ENCODE measurements around the gene EPHB2. TPM values are rescaled to one million over a fixed set of nuclear protein-coding genes. Genes with fewer than 3 reads are reported as not detected.
A peak's percentile ranks its signal among the peaks of the same experiment; 100 is the strongest.

Gene EPHB2
- total RNA-seq, 2 donors from 2014 or later: 34.0 to 50.7 TPM

DNA sequence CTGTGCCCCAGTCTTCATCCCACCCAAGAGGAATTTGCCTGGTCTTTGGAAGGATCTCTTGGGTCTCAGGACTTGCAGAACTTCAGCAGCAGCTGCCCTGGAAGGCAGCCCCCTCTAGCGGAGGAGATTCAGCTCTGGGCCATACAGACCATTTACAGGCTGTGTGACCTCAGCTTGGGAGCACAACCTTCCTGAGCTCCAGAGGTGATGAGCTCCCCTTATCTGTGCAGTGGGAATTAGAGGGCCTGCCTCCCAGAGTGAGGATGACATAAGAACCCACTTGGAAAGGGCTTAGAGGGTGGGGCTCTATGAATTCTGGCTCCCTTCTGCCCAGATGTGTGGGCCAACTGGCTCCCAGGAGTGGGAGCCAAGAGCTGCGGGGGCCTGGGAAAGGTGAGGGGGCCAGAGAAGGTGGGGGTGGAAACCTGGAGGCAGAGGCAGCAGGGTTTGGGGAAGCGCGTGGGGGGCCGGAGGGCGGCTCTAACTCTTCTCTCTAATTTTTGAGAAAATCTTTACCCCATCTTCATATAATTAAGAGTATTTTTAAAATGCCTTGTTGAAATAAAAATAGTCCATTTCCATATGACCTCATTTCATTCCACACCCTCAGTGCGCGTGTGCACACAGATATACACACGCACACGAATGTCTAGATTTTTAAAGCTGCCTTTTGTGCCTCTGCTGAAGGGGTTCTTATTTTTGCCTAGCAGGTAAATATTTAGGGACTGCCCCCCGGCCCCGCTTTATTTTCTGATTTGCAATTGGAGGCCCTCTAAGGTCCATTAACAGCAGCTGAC lies 21.5 kb downstream of the EPHB2 start:
- H3K36me3 ChIP-seq (ENCODE audit: control insufficient read depth, insufficient read depth, low read length): no peaks in the 10 kb centered on the region
- peak; percentile 81 for DNase-seq
- Mint-ChIP-seq H3K27me3 (ENCODE audit: insufficient read depth) (no peaks in the 10 kb centered on the region), H3K9me3 (no peaks in the 10 kb centered on the region), H3K27ac (no peak overlapping the region), H3K36me3 (ENCODE audit: low read depth) (no peaks in the 10 kb centered on the region), H3K4me1 (peaks cover 6% of the 10 kb centered on the region), H3K4me3 (no peak overlapping the region)
- no peaks in the 10 kb centered on the region for H3K9me3 ChIP-seq (ENCODE audit: control insufficient read depth, low read length)
- no peaks in the 10 kb centered on the region for H3K27me3 ChIP-seq (ENCODE audit: control insufficient read depth, insufficient read depth, low read length, poor library complexity, severe bottlenecking)
- peaks cover 5% of the 10 kb centered on the region for H3K4me1 ChIP-seq (ENCODE audit: control insufficient read depth, insufficient read depth, low read length)
- peak; percentile 77 for TF ChIP-seq CTCF (conservative IDR thresholded peaks at IDR 0.05)
- H3K9ac ChIP-seq (ENCODE audit: extremely low read depth, low read length, poor library complexity, severe bottlenecking): no peak overlapping the region
- H3K4me3 ChIP-seq (ENCODE audit: low read length): no peak overlapping the region
- 92 to 98% methylated on average over 6 to 8 of the region's 12 CpGs for WGBS, 2 experiments (ENCODE audit: insufficient coverage in 1 of 2, insufficient read length in 1 of 2)
- no peak overlapping the region for H3K27ac ChIP-seq (ENCODE audit: low read depth, low read length)

- peaks cover 20% of the 10 kb centered on the region for H3K4me1 Mint-ChIP-seq
- Histone ChIP-seq H3K36me3 (ENCODE audit: control insufficient read depth, insufficient read depth, low read length) (no peaks in the 10 kb centered on the region), H3K9ac (ENCODE audit: extremely low read depth, low read length, poor library complexity, severe bottlenecking) (no peak overlapping the region), H3K27me3 (ENCODE audit: control insufficient read depth, insufficient read depth, low read length, poor library complexity, severe bottlenecking) (no peaks in the 10 kb centered on the region), H3K27ac (ENCODE audit: low read depth, low read length) (no peak overlapping the region), H3K4me3 (ENCODE audit: low read length) (no peak overlapping the region), H3K4me1 (ENCODE audit: control insufficient read depth, insufficient read depth, low read length) (peaks cover 5% of the 10 kb centered on the region), H3K9me3 (ENCODE audit: control insufficient read depth, low read length) (no peaks in the 10 kb centered on the region)
- DNase-seq: no peak
- no peaks in the 10 kb centered on the region for H3K9me3 Mint-ChIP-seq
- H3K27me3 Mint-ChIP-seq (ENCODE audit: insufficient read depth): no peaks in the 10 kb centered on the region
- no peaks in the 10 kb centered on the region for H3K36me3 Mint-ChIP-seq (ENCODE audit: low read depth)
- H3K27ac Mint-ChIP-seq: no peak overlapping the region
- WGBS, 2 experiments (ENCODE audit: insufficient coverage in 1 of 2, insufficient read length in 1 of 2): 93 to 94% methylated on average over 8 of the region's 8 CpGs
- no peak overlapping the region for H3K4me3 Mint-ChIP-seq
- no peak for TF ChIP-seq CTCF (conservative IDR thresholded peaks at IDR 0.05)
Measured at GRCh38 chr1:22733643-22734042, 23.0 kb downstream of the EPHB2 start.

DNA sequence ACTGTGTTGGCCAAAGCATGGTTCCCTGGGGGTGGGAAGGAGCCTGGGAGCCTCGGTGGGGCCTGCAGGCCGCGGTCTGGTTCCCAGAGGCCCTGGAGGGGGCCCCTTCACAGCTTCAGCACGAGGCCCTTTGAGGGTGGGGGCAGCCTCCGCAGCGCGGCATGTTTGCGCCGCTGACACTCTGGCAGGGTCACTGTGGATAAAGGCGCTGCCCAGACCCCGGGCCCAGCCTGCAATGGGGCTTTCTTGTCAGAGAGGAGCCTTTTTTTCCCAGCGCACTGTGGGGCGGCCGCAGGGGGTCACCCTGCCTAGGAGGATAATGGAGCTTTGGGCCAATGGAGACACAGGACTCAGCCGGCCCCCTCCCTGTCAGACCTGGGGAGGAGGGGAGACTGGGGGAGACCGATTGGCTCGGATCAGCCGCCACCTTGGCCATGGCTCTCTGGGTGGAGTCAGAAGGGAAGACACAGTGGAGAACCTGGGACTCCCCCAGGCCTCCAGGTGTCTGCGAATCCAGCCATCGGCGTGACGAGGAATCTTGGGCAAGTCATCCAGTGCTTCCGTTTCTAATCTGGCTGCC lies 26.0 kb downstream of the EPHB2 start:
- no peak overlapping the region for H3K9ac ChIP-seq (ENCODE audit: extremely low read depth, low read length, poor library complexity, severe bottlenecking)
- no peaks in the 10 kb centered on the region for H3K27me3 ChIP-seq (ENCODE audit: control insufficient read depth, insufficient read depth, low read length, poor library complexity, severe bottlenecking)
- TF ChIP-seq CTCF (conservative IDR thresholded peaks at IDR 0.05): no peak
- Mint-ChIP-seq H3K9me3 (no peaks in the 10 kb centered on the region), H3K27ac (peak overlapping the region; percentile 39), H3K27me3 (ENCODE audit: insufficient read depth) (peaks cover 2% of the 10 kb centered on the region), H3K36me3 (ENCODE audit: low read depth) (no peaks in the 10 kb centered on the region), H3K4me1 (peaks cover 43% of the 10 kb centered on the region), H3K4me3 (no peak overlapping the region)
- no peaks in the 10 kb centered on the region for H3K9me3 ChIP-seq (ENCODE audit: control insufficient read depth, low read length)
- no peak overlapping the region for H3K4me3 ChIP-seq (ENCODE audit: low read length)
- no peaks in the 10 kb centered on the region for H3K36me3 ChIP-seq (ENCODE audit: control insufficient read depth, insufficient read depth, low read length)
- peak overlapping the region; percentile 84 for H3K27ac ChIP-seq (ENCODE audit: low read depth, low read length)
- WGBS, 2 experiments (ENCODE audit: insufficient coverage in 1 of 2, insufficient read length in 1 of 2): 86 to 88% methylated on average over 8 to 23 of the region's 23 CpGs
- peaks cover 5% of the 10 kb centered on the region for H3K4me1 ChIP-seq (ENCODE audit: control insufficient read depth, insufficient read depth, low read length)
- no peak for DNase-seq
